Adrenal gland (tissue), 12 donors: ENCODE results near the gene RAB20. TPM values are rescaled to one million over a fixed set of nuclear protein-coding genes. Genes with fewer than 3 reads are reported as not detected.

Experiments
- DNase-seq, 7 donors: peaks; one replicate each; pipeline ENCODE4 v3.0.0-alpha.2; 2019 to 2020
- H3K27ac ChIP-seq, 5 donors: fragments of 200-600 bp; sonication (generic) in 4 of 5; 1 replicate in 3 of 5; 2 replicates in 2 of 5; pipeline versions ENCODE4 v1.5.1 to v1.8.0; 2016 to 2020; ENCODE audit warnings: mild to moderate bottlenecking in 1 of 5
- H3K27me3 ChIP-seq: fragments of 200-600 bp; 2 replicates; pipeline ENCODE4 v1.8.0; 2021
- H3K36me3 ChIP-seq, 2 donors: fragments of 200-600 bp; replicated peaks in 1 of 2; 1 replicate in 1 of 2; 2 replicates in 1 of 2; pipeline versions ENCODE4 v1.5.1 to v1.8.0; 2018 to 2022
- H3K4me1 ChIP-seq, 2 donors: fragments of 200-600 bp; replicated peaks in 1 of 2; 1 replicate in 1 of 2; 2 replicates in 1 of 2; pipeline versions ENCODE4 v1.5.1 to v1.8.0; 2018 to 2021
- H3K4me3 ChIP-seq, 4 donors: fragments of 200-600 bp; sonication (generic) in 3 of 4; one replicate each; pipeline ENCODE4 v1.5.1; 2016 to 2018
- H3K9me3 ChIP-seq, 3 donors: fragments of 200-600 bp; sonication (generic) in 1 of 3; replicated peaks in 1 of 3; 1 replicate in 2 of 3; 2 replicates in 1 of 3; pipeline versions ENCODE4 v1.5.1 to v1.8.0; 2016 to 2021
- CTCF ChIP-seq, 6 experiments: fragments of 450-650 bp in 4 of 6; fragments of 200-600 bp in 2 of 6; sonication (generic) in 1 of 6; IDR thresholded peaks; 1 replicate in 5 of 6; 2 replicates in 1 of 6; pipeline versions ENCODE4 v1.5.1 to v1.8.0; 2016 to 2021; ENCODE audit warnings: antibody characterized with exemption in 6 of 6, mild to moderate bottlenecking in 2 of 6, moderate library complexity in 1 of 6
- POLR2A ChIP-seq, 2 donors: fragments of 450-650 bp; IDR thresholded peaks; one replicate each; pipeline ENCODE4 v1.6.1; 2017; ENCODE audit warnings: antibody characterized with exemption in 2 of 2, mild to moderate bottlenecking in 2 of 2, moderate library complexity in 1 of 2
- WGBS, 4 donors: extraction: QIAGEN DNeasy Blood & Tissue Kit in 2 of 4; methylation state at CpG; one replicate each; pipeline versions ENCODE4 v1.1.5 to v1.1.7; 2013 to 2017; 5-methylcytosine and 5-hydroxymethylcytosine counted together
- intact Hi-C, 2 donors: fragments of 100-400 bp; cut with DNase I; formaldehyde crosslinking; loops; one replicate each; pipeline versions ENCODE4 v1.14.1 to v1.15.0; 2022 to 2023
- polyA plus RNA-seq, 3 donors: library from polyadenylated mRNA; stranded (reverse); fragments of 200-250 nt in 2 of 3; fragments of 350-450 nt in 1 of 3; fragmentation: Illumina TruSeq in 1 of 3; extraction: RNeasy Lipid Tissue Mini Kit (QIAGEN cat#74804) in 1 of 3; gene quantifications; one replicate each; pipeline ENCODE4 v1.2.3, GENCODE V29; 2013 to 2014
- total RNA-seq, 9 donors: library from RNA; depleted of rRNA in 4 of 9; stranded (reverse); fragments of >200 nt in 4 of 9; fragments of 120-200 nt in 1 of 9; fragmentation: NEBNext Ultra II Directional in 1 of 9; extraction: Animal tissue kit (Norgen Biotek cat#: 25700) in 1 of 9; gene quantifications; one replicate each; pipeline versions ENCODE4 v1.1.0 to v1.2.4, GENCODE V29; 2013 to 2023
- donor health status: healthy with polysubstance abuse.
- donor health status: Bipolar disorder and iron deficiency.
- donor health status: DM: yes; HTN: yes; CAD: no.
- donor health status: DM: no; HTN: no; CAD: no.
- donor health status: DM: no; HTN: no; CAD: no.
- donor health status: DM: yes; HTN: yes; CAD: no.

The RAB20 gene
- total and polyA plus RNA-seq, 12 donors: 15.0 to 259 (median 40.5) TPM

DNA sequence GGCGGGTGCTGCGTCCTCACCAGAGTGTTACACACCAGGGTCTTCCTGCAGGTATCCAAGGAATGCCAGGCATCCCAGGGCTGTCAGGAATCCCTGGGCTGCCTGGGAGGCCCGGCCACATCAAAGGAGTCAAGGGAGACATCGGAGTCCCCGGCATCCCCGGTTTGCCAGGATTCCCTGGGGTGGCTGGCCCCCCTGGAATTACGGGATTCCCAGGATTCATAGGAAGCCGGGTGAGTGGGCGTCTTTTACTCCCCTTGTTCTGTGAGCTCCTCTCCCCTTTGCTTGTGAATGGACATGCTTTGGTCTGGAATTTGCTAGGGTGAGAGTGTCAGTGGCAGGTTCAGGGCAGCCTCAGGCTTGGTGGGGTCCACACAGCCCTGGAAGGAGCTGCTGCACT is 75.9 kb downstream of the RAB20 start:
- no peak for TF ChIP-seq CTCF (IDR thresholded peaks at IDR 0.05)
- no peak for TF ChIP-seq POLR2A (IDR thresholded peaks at IDR 0.05)
- no peaks in the 10 kb centered on the region for H3K4me1 ChIP-seq
- intact Hi-C loops: no loop called here
- H3K36me3 ChIP-seq: peaks cover 0 to 23% of the 10 kb centered on the region in 2 donors
- no peaks in the 10 kb centered on the region for H3K9me3 ChIP-seq
- H3K4me3 ChIP-seq: no peak overlapping the region
- H3K27ac ChIP-seq: no peak overlapping the region
- 67 to 87% (median 82%) methylated on average over 3 to 9 of the region's 9 CpGs for WGBS, 4 donors
- H3K27me3 ChIP-seq: no peaks in the 10 kb centered on the region
- DNase-seq: no peak

GRCh38 chr13:110484290-110485048 is 77.1 kb downstream of the RAB20 start:
- 90 to 93% (median 91%) methylated on average over 14 to 18 of the region's 18 CpGs for WGBS, 4 donors
- no peaks in the 10 kb centered on the region for H3K4me1 ChIP-seq
- peaks cover 0 to 22% of the 10 kb centered on the region in 2 donors for H3K36me3 ChIP-seq
- no peak overlapping the region for H3K4me3 ChIP-seq
- TF ChIP-seq POLR2A (IDR thresholded peaks at IDR 0.05) (no peak), CTCF (IDR thresholded peaks at IDR 0.05) (no peak)
- H3K9me3 ChIP-seq: no peaks in the 10 kb centered on the region
- no peak for DNase-seq
- H3K27me3 ChIP-seq: no peaks in the 10 kb centered on the region
- no peak overlapping the region for H3K27ac ChIP-seq
- intact Hi-C loops: no loop called here

DNA sequence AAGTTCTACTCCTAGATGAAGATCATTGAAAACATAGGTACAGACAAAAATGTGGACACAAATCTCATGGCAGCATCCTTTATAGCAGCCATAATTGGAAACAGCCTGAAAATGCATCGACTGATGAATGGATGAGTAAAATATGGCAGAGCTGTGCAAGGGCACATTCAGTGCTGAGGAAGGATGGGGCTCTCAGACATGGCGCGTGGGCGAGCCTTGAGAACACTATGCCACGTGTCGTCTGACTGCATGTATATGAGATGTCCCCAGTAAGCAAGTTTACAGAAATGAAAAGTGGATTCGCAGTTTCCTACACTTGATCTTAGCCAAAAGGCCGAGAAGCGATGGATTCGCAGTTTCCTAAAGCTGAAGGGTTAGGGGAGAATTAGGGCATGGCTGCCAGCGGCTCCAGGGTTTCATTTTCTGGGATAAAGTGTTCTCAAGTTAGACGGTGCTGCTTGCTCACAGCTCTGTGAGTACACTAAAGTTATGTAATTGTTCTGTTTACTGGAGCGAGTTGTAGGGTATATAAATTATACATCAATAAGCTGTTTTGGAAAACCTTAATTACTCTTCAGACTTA is 78.0 kb downstream of the RAB20 start:
- Histone ChIP-seq H3K27ac (no peak overlapping the region), H3K9me3 (no peaks in the 10 kb centered on the region), H3K27me3 (no peaks in the 10 kb centered on the region), H3K4me1 (no peaks in the 10 kb centered on the region), H3K4me3 (no peak overlapping the region), H3K36me3 (peaks cover 0 to 20% of the 10 kb centered on the region in 2 donors)
- intact Hi-C loops: no loop called here
- TF ChIP-seq CTCF (IDR thresholded peaks at IDR 0.05) (no peak), POLR2A (IDR thresholded peaks at IDR 0.05) (no peak)
- DNase-seq: no peak
- WGBS, 4 donors: 89 to 94% (median 94%) methylated on average over 13 of the region's 13 CpGs

GRCh38 chr13:110480161-110480560 is 81.4 kb downstream of the RAB20 start:
- peaks cover 0 to 17% of the 10 kb centered on the region in 2 donors for H3K36me3 ChIP-seq
- no peak for DNase-seq
- 74 to 100% (median 83%) methylated on average over 2 to 5 of the region's 5 CpGs for WGBS, 4 donors
- no peak overlapping the region for H3K4me3 ChIP-seq
- no peaks in the 10 kb centered on the region for H3K27me3 ChIP-seq
- no peaks in the 10 kb centered on the region for H3K9me3 ChIP-seq
- intact Hi-C loops: no loop called here
- no peak for TF ChIP-seq POLR2A (IDR thresholded peaks at IDR 0.05)
- TF ChIP-seq CTCF (IDR thresholded peaks at IDR 0.05): no peak
- H3K4me1 ChIP-seq: no peaks in the 10 kb centered on the region
- peak overlapping the region in 1 of 5 donors; percentile 16 for H3K27ac ChIP-seq
